T-helper 2 cell treated with Interferon-gamma antibody and Interleukin-4, amounts not matched to agents 100 ng/mL and 5 ng/mL, for 36 hours (primary cell): ENCODE measurements around the gene LYZL4. TPM values are rescaled to one million over a fixed set of nuclear protein-coding genes. Genes with fewer than 3 reads are reported as not detected.

Experiments
- intact Hi-C: fragments of 100-400 bp; cut with micrococcal nuclease; formaldehyde crosslinking; loops from one replicate; pipeline ENCODE4 v1.15.1; 2023
- total RNA-seq: library from RNA; stranded (reverse); gene quantifications from 2 replicates; pipeline ENCODE4 v1.2.3, GENCODE V29; 2022

The LYZL4 gene
- total RNA-seq, 1 donor from 2014 or later: not detected

- intact Hi-C loops: no loop called here
These were observed 32.7 kb downstream of the LYZL4 start for GRCh38 chr3:42377681-42378080.

GRCh38 chr3:42376344-42376798, 34.0 kb downstream of the LYZL4 start:
- intact Hi-C loops: no loop called here

- intact Hi-C loops: no loop called here
These were observed 35.1 kb downstream of the LYZL4 start for GRCh38 chr3:42375121-42375800.

- intact Hi-C loops: no loop called here
These were observed 38.6 kb downstream of the LYZL4 start for GRCh38 chr3:42371776-42372175.

GRCh38 chr3:42369832-42370231, 40.6 kb downstream of the LYZL4 start:
- intact Hi-C loops: no loop called here

- intact Hi-C loops: no loop called here
These were observed 41.1 kb downstream of the LYZL4 start for GRCh38 chr3:42369304-42369703.

GRCh38 chr3:42368861-42369260, 41.5 kb downstream of the LYZL4 start:
- intact Hi-C loops: no loop called here

GRCh38 chr3:42367903-42368302, 42.5 kb downstream of the LYZL4 start:
- intact Hi-C loops: no loop called here

- intact Hi-C loops: no loop called here
These were observed 43.9 kb downstream of the LYZL4 start for GRCh38 chr3:42366550-42366949.

- intact Hi-C loops: no loop called here
These were observed 53.1 kb downstream of the LYZL4 start for GRCh38 chr3:42357335-42357734.

GRCh38 chr3:42355612-42356011, 54.8 kb downstream of the LYZL4 start:
- intact Hi-C loops: no loop called here

GRCh38 chr3:42353631-42354030, 56.8 kb downstream of the LYZL4 start:
- intact Hi-C loops: no loop called here

GRCh38 chr3:42351207-42351606, 59.2 kb downstream of the LYZL4 start:
- intact Hi-C loops: no loop called here

GRCh38 chr3:42349765-42350594, 60.4 kb downstream of the LYZL4 start:
- intact Hi-C loops: no loop called here

- intact Hi-C loops: no loop called here
These were observed 62.5 kb downstream of the LYZL4 start for GRCh38 chr3:42347928-42348327.

Other genes with a start within 250 kb of the LYZL4 start
- gene CCK, start 144.4 kb downstream of the LYZL4 start, total RNA-seq: not detected in 2 replicates
- gene VIPR1, start 92.0 kb upstream of the LYZL4 start, total RNA-seq: 3.4 and 3.8 TPM in 2 replicates
- 50.0 and 50.2 TPM in 2 replicates for gene SEC22C, start 171.4 kb upstream of the LYZL4 start, total RNA-seq
- 65.3 and 67.4 TPM in 2 replicates for gene SS18L2, start 180.2 kb upstream of the LYZL4 start, total RNA-seq
- 106 and 109 TPM in 2 replicates for gene NKTR, start 190.1 kb upstream of the LYZL4 start, total RNA-seq
- 0.11 and 0.32 TPM in 2 replicates for gene ZBTB47, start 243.1 kb upstream of the LYZL4 start, total RNA-seq